Ishikawa (cell line): ENCODE data around the gene OR2M3.

Experiments
- CEBPB ChIP-seq: IDR thresholded peaks from 2 replicates; pipeline ENCODE4 v1.6.1; 2012
- CREB1 ChIP-seq: IDR thresholded peaks from 2 replicates; pipeline ENCODE4 v1.6.1; 2012; ENCODE audit warnings: low read depth
- EGR1 ChIP-seq: IDR thresholded peaks from 2 replicates; pipeline ENCODE4 v1.6.1; 2012
- EP300 ChIP-seq: IDR thresholded peaks from 2 replicates; pipeline ENCODE4 v1.6.1; 2012; ENCODE audit warnings: borderline replicate concordance
- FOXM1 ChIP-seq: IDR thresholded peaks from 2 replicates; pipeline ENCODE4 v1.6.1; 2012; ENCODE audit warnings: low read depth, borderline replicate concordance
- NFIC ChIP-seq: IDR thresholded peaks from 2 replicates; pipeline ENCODE4 v1.6.1; 2012
- RAD21 ChIP-seq: IDR thresholded peaks from 2 replicates; pipeline ENCODE4 v1.6.1; 2012; ENCODE audit warnings: low read depth
- TAF1 ChIP-seq: IDR thresholded peaks from 2 replicates; pipeline ENCODE4 v1.6.1; 2012; ENCODE audit warnings: low read depth, mild to moderate bottlenecking
- TCF12 ChIP-seq: IDR thresholded peaks from 2 replicates; pipeline ENCODE4 v1.6.1; 2012; ENCODE audit warnings: low read depth
- TEAD4 ChIP-seq: IDR thresholded peaks from 2 replicates; pipeline ENCODE4 v1.6.1; 2012
- USF1 ChIP-seq: IDR thresholded peaks from 2 replicates; pipeline ENCODE4 v1.6.1; 2012
- YY1 ChIP-seq: IDR thresholded peaks from 2 replicates; pipeline ENCODE4 v1.6.1; 2012; ENCODE audit warnings: low read depth
- ZBTB7A ChIP-seq: IDR thresholded peaks from 2 replicates; pipeline ENCODE4 v1.6.1; 2012; ENCODE audit warnings: low read depth
- TF ChIP-seq, protein P1 (sequence below): IDR thresholded peaks from 2 replicates; pipeline ENCODE4 v1.6.1; 2012; ENCODE audit warnings: low read depth, mild to moderate bottlenecking
- TF ChIP-seq, protein P2 (sequence below): IDR thresholded peaks from 2 replicates; pipeline ENCODE4 v1.6.1; 2012

OR2M3 gene

DNA sequence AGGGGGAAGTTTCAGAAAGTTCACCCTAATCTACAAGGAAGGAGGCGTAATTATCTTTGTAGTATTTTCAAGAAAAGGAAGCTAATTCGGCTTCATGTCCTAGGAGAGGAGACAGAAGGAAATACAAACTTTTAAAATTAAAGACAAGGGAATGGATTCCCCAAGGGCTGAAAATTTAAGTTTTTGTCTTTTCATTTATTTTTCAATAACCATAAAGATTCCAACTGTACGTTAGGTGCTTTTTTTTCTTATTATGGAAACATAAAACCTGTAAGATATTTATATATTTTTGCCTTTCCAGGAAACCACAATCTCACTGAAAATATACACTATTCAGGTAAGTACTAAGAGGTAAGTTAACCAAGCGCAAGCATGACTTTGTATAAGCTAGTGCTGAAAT is at the start of gene OR2M3:
Gene OR2M3, plus strand, starts transcription at position 301 of the 400 bp plus-strand sequence. CDS start 5,803 bp downstream, outside the sequence.
- TF ChIP-seq CREB1 (no peak), RAD21 (no peak), TAF1 (no peak), YY1 (no peak), NFIC (no peak), TCF12 (no peak), EP300 (no peak), EGR1 (no peak), CEBPB (no peak), ZBTB7A (no peak), TEAD4 (no peak), USF1 (no peak), FOXM1 (no peak)
- TF ChIP-seq, protein P1, sequence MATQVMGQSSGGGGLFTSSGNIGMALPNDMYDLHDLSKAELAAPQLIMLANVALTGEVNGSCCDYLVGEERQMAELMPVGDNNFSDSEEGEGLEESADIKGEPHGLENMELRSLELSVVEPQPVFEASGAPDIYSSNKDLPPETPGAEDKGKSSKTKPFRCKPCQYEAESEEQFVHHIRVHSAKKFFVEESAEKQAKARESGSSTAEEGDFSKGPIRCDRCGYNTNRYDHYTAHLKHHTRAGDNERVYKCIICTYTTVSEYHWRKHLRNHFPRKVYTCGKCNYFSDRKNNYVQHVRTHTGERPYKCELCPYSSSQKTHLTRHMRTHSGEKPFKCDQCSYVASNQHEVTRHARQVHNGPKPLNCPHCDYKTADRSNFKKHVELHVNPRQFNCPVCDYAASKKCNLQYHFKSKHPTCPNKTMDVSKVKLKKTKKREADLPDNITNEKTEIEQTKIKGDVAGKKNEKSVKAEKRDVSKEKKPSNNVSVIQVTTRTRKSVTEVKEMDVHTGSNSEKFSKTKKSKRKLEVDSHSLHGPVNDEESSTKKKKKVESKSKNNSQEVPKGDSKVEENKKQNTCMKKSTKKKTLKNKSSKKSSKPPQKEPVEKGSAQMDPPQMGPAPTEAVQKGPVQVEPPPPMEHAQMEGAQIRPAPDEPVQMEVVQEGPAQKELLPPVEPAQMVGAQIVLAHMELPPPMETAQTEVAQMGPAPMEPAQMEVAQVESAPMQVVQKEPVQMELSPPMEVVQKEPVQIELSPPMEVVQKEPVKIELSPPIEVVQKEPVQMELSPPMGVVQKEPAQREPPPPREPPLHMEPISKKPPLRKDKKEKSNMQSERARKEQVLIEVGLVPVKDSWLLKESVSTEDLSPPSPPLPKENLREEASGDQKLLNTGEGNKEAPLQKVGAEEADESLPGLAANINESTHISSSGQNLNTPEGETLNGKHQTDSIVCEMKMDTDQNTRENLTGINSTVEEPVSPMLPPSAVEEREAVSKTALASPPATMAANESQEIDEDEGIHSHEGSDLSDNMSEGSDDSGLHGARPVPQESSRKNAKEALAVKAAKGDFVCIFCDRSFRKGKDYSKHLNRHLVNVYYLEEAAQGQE, result no peak
- TF ChIP-seq, protein P2, sequence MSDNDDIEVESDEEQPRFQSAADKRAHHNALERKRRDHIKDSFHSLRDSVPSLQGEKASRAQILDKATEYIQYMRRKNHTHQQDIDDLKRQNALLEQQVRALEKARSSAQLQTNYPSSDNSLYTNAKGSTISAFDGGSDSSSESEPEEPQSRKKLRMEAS, result no peak

DNA sequence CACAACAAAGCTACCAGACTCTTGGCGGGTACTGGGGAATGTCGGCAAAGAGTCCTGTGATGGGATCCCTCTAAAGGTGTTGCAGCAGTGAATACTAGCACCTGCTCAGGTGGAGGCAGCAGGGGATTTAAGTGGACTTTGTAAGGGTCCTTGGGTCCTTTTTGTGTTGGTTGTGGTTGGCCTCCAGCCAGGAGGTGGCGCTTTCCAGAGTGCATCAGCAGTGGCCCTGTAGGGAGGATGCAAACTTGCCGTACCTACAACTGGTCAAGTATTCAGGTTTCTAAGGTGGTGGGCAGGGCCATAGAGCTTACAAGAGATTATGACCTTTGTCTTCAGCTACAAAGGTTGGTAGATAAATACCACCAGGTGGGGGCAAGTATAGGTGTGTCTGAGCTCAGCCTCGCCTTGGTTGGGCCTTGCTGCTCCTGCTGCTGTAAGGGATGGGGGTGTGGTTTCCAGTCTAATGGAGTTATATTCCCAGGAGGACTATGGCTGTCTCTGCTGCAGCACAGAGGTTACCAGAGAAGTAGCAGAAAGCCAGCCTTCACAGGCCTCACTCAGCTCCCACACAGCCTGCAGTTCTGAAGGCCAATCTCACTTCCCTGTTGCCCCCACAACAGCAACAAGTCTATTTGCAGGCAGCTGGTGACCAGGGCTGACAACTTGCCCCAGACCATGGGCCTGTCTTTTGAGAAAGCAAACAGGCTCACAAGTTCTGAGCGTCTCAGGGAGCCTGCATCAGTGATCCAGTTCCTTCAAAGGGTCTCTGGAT is 44.8 kb upstream of the OR2M3 start:
- no peak for TF ChIP-seq YY1
- no peak for TF ChIP-seq TCF12
- no peak for TF ChIP-seq USF1
- no peak for TF ChIP-seq TAF1
- TF ChIP-seq, protein P2, result no peak
- no peak for TF ChIP-seq NFIC
- no peak for TF ChIP-seq TEAD4

- TF ChIP-seq, protein P2, result no peak
- no peak for TF ChIP-seq CREB1
Measured at GRCh38 chr1:248155927-248156326, 41.1 kb upstream of the OR2M3 start.

DNA sequence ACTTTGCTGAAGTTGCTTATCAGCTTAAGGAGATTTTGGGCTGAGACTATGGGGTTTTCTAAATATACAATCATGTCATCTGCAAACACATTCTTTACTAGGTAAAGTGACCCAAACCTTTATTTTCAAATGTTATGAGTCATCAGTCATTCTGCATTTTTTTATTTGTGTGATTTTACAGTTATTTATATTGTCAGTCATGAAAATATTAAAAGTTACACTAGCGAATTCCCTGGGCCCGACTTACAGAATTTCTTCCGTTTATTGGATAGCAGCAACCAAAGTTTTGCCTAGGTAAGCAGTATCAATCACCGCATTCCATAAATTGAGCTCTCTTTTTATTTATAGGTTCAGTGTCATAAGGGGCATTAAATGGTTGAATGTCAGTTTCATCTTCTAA is 38.3 kb upstream of the OR2M3 start:
- TF ChIP-seq YY1, result no peak
- TF ChIP-seq EP300, result no peak
- TF ChIP-seq, protein P1, result no peak
- TF ChIP-seq, protein P2, result no peak
- TF ChIP-seq FOXM1, result no peak

DNA sequence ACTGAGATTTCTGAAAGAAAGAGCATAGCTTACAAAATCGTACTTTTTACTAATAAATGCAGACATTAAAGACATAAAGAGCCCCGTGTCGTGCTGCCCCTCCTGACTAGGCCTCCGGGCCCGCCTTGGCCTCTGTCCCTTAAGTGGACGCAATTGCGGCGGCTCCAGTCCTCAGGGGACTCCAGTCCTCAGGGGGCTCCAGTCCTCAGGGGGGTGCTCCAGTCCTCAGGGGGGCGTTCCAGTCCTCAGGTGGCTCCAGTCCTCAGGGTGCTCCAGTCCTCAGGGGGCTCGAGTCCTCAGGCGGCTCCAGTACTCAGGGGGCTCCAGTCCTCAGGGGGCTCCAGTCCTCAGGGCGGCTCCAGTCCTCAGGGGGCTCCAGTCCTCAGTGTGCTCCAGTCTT is 33.0 kb upstream of the OR2M3 start:
- no peak for TF ChIP-seq EP300
- TF ChIP-seq ZBTB7A, result no peak
- TF ChIP-seq USF1, result no peak
- TF ChIP-seq, protein P1, result no peak
- TF ChIP-seq CEBPB, result no peak
- TF ChIP-seq EGR1, result no peak
- TF ChIP-seq, protein P2, result no peak
- TF ChIP-seq TAF1, result no peak
- TF ChIP-seq TEAD4, result no peak
- no peak for TF ChIP-seq RAD21
- no peak for TF ChIP-seq CREB1
- no peak for TF ChIP-seq TCF12
- no peak for TF ChIP-seq YY1
- no peak for TF ChIP-seq FOXM1
- no peak for TF ChIP-seq NFIC
